Measurements from ENCODE around the gene ADH4. TPM values are rescaled to one million over a fixed set of nuclear protein-coding genes. Genes with fewer than 3 reads are reported as not detected.

The ADH4 gene
- total RNA-seq, 1 experiment from 2014 or later: 0.11 TPM

GRCh38 chr4:99134586-99134985 is 9.5 kb downstream of the ADH4 start:
- no peak for ATAC-seq
- POLR2A ChIA-PET: no interaction called here

GRCh38 chr4:99131378-99131777 is 12.7 kb downstream of the ADH4 start:
- no peak for ATAC-seq
- Mint-ChIP-seq H3K4me3 (no peak overlapping the region), H3K36me3 (peaks cover 21% of the 10 kb centered on the region)

More at GRCh38 chr4:99134586-99134985, 9.5 kb downstream of the ADH4 start:
- H3K4me3 Mint-ChIP-seq: no peak overlapping the region
- peaks cover 5% of the 10 kb centered on the region; the same call in 1 of the 2 replicates for H3K4me1 Mint-ChIP-seq
- DNase-seq (ENCODE audit: low spot score): no peak
- no peaks in the 10 kb centered on the region; the same call in 1 of the 2 replicates for H3K27me3 Mint-ChIP-seq (ENCODE audit: low read depth)
- CTCF ChIA-PET: no interaction called here
- H3K36me3 Mint-ChIP-seq: peaks cover 7% of the 10 kb centered on the region
- no peak overlapping the region for H3K27ac Mint-ChIP-seq
- peaks cover 15% of the 10 kb centered on the region for H3K9me3 Mint-ChIP-seq
- TF ChIP-seq, protein P1, sequence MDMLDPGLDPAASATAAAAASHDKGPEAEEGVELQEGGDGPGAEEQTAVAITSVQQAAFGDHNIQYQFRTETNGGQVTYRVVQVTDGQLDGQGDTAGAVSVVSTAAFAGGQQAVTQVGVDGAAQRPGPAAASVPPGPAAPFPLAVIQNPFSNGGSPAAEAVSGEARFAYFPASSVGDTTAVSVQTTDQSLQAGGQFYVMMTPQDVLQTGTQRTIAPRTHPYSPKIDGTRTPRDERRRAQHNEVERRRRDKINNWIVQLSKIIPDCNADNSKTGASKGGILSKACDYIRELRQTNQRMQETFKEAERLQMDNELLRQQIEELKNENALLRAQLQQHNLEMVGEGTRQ (CRISPR knock-in tag; IDR thresholded peaks at IDR 0.05): no peak
- TF ChIP-seq JAZF1 (CRISPR knock-in tag; IDR thresholded peaks at IDR 0.05) (no peak), GRHL2 (CRISPR knock-in tag; IDR thresholded peaks at IDR 0.05; ENCODE audit: insufficient replicate concordance, severe bottlenecking) (no peak), ZMAT4 (CRISPR knock-in tag; IDR thresholded peaks at IDR 0.05) (no peak), JUN (CRISPR knock-in tag; IDR thresholded peaks at IDR 0.05) (no peak), EMX1 (CRISPR knock-in tag; IDR thresholded peaks at IDR 0.05) (no peak), MXD4 (CRISPR knock-in tag; IDR thresholded peaks at IDR 0.05; ENCODE audit: borderline replicate concordance) (no peak), SP1 (CRISPR knock-in tag; conservative IDR thresholded peaks at IDR 0.05) (no peak), ZNF396 (CRISPR knock-in tag; IDR thresholded peaks at IDR 0.05; ENCODE audit: borderline replicate concordance) (no peak), FOXK1 (CRISPR knock-in tag; IDR thresholded peaks at IDR 0.05) (no peak), STAT6 (CRISPR knock-in tag; conservative IDR thresholded peaks at IDR 0.05; ENCODE audit: low read depth) (no peak), ZNF671 (CRISPR knock-in tag; IDR thresholded peaks at IDR 0.05) (no peak), ZBTB21 (CRISPR knock-in tag; IDR thresholded peaks at IDR 0.05; ENCODE audit: borderline replicate concordance) (no peak)
- TF ChIP-seq, protein P2, sequence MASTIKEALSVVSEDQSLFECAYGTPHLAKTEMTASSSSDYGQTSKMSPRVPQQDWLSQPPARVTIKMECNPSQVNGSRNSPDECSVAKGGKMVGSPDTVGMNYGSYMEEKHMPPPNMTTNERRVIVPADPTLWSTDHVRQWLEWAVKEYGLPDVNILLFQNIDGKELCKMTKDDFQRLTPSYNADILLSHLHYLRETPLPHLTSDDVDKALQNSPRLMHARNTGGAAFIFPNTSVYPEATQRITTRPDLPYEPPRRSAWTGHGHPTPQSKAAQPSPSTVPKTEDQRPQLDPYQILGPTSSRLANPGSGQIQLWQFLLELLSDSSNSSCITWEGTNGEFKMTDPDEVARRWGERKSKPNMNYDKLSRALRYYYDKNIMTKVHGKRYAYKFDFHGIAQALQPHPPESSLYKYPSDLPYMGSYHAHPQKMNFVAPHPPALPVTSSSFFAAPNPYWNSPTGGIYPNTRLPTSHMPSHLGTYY (CRISPR knock-in tag; IDR thresholded peaks at IDR 0.05): no peak

More at GRCh38 chr4:99131378-99131777, 12.7 kb downstream of the ADH4 start:
- TF ChIP-seq GABPB1 (CRISPR knock-in tag; IDR thresholded peaks at IDR 0.05) (no peak), ZNF219 (CRISPR knock-in tag; IDR thresholded peaks at IDR 0.05; ENCODE audit: borderline replicate concordance) (no peak), CBFB (CRISPR knock-in tag; IDR thresholded peaks at IDR 0.05; ENCODE audit: low read depth) (no peak), NR1H2 (CRISPR knock-in tag; IDR thresholded peaks at IDR 0.05) (no peak), SOX15 (CRISPR knock-in tag; IDR thresholded peaks at IDR 0.05) (no peak), AFF4 (CRISPR knock-in tag; IDR thresholded peaks at IDR 0.05; ENCODE audit: borderline replicate concordance) (no peak), CDX4 (CRISPR knock-in tag; IDR thresholded peaks at IDR 0.05; ENCODE audit: borderline replicate concordance) (no peak)
- ChIA-PET CTCF (no interaction called here), POLR2A (no interaction called here)
- H3K4me1 Mint-ChIP-seq: peaks cover 2% of the 10 kb centered on the region; the same call in 1 of the 2 replicates
- peaks cover 27% of the 10 kb centered on the region for H3K9me3 Mint-ChIP-seq
- DNase-seq (ENCODE audit: low spot score): no peak
- H3K27ac Mint-ChIP-seq: no peak overlapping the region
- H3K27me3 Mint-ChIP-seq (ENCODE audit: low read depth): no peaks in the 10 kb centered on the region; the same call in 1 of the 2 replicates
